GM12864 (cell line): ENCODE data around the gene GGACT.

ENCODE experiments used
- DNase-seq: peaks from one replicate; pipeline ENCODE4 v3.0.0-alpha.2; 2011; ENCODE audit warnings: low read depth
- H3K4me3 ChIP-seq: 2 replicates; pipeline ENCODE4 v1.5.1; 2011; ENCODE audit warnings: mild to moderate bottlenecking, low read depth, low read length, control low read depth
- TF ChIP-seq, protein P1 (sequence below): IDR thresholded peaks from 2 replicates; pipeline ENCODE4 v1.5.1; 2011; ENCODE audit warnings: low read depth, mild to moderate bottlenecking, moderate library complexity, low read length, control low read depth, inconsistent platforms; ENCODE audit errors: missing control alignments

The GGACT gene

GRCh38 chr13:100483139-100483538 is 105.5 kb downstream of the GGACT start:
- H3K4me3 ChIP-seq: no peak overlapping the region
- TF ChIP-seq, protein P1, sequence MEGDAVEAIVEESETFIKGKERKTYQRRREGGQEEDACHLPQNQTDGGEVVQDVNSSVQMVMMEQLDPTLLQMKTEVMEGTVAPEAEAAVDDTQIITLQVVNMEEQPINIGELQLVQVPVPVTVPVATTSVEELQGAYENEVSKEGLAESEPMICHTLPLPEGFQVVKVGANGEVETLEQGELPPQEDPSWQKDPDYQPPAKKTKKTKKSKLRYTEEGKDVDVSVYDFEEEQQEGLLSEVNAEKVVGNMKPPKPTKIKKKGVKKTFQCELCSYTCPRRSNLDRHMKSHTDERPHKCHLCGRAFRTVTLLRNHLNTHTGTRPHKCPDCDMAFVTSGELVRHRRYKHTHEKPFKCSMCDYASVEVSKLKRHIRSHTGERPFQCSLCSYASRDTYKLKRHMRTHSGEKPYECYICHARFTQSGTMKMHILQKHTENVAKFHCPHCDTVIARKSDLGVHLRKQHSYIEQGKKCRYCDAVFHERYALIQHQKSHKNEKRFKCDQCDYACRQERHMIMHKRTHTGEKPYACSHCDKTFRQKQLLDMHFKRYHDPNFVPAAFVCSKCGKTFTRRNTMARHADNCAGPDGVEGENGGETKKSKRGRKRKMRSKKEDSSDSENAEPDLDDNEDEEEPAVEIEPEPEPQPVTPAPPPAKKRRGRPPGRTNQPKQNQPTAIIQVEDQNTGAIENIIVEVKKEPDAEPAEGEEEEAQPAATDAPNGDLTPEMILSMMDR: no peak
- no peak for DNase-seq

DNA sequence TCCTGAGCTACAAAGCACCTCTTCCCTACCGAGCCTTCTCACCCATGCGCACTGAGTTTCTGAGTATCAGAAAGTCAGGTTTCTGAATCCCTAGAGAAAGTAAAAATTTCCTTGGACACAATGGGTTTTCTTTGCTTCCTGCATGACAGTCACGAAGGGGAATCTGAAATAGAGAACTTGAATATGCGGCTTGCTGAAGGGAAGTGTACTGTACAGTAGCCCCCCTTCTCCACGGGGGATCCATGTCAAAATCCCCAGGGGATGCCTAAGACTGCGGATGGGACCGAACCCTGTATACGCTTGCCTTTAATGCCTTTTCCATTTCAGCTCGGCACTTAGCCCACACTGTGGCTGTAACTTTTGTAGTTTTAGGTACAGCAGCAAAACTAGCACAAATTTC is 107.9 kb downstream of the GGACT start:
- DNase-seq: no peak
- TF ChIP-seq, protein P1: no peak
- no peak overlapping the region for H3K4me3 ChIP-seq
